CD4-positive, alpha-beta memory T cell (primary cell): Measurements from ENCODE around the gene EPHA2. TPM values are rescaled to one million over a fixed set of nuclear protein-coding genes. Genes with fewer than 3 reads are reported as not detected.

Experiments used
- CTCF ChIA-PET: fragments of 350-600 bp; sonication (Branson Sonifier 250); formaldehyde crosslinking; loops from one replicate; lab custom pipeline; 2021; ENCODE audit warnings: inconsistent platforms; ENCODE audit not compliant: partially characterized antibody; lab: Charles Lee
- POLR2A ChIA-PET: fragments of 350-600 bp; sonication (Branson Sonifier 250); formaldehyde crosslinking; loops from one replicate; lab custom pipeline; 2021; ENCODE audit not compliant: partially characterized antibody; lab: Charles Lee
- DNase-seq, 5 donors: peaks; one replicate each; pipeline versions ENCODE4 v3.0.0 to v3.0.0-alpha.2; 2020 to 2022; ENCODE audit warnings: mixed read lengths in 1 of 5
- H3K27ac ChIP-seq: one replicate; pipeline ENCODE4 v1.7.0; 2013; ENCODE audit warnings: low read depth, low read length
- H3K27me3 ChIP-seq: 2 replicates; pipeline ENCODE4 v1.7.0; 2013; ENCODE audit warnings: mild to moderate bottlenecking, low read length, moderate library complexity; ENCODE audit not compliant: insufficient read depth
- H3K36me3 ChIP-seq: 2 replicates; pipeline ENCODE4 v1.7.0; 2013; ENCODE audit warnings: mild to moderate bottlenecking, low read length, moderate library complexity; ENCODE audit not compliant: insufficient read depth
- H3K4me1 ChIP-seq: 2 replicates; pipeline ENCODE4 v1.7.0; 2013; ENCODE audit warnings: mild to moderate bottlenecking, low read length, moderate library complexity; ENCODE audit not compliant: insufficient read depth
- H3K4me3 ChIP-seq, 2 donors: one replicate each; pipeline ENCODE4 v1.7.0; 2013; ENCODE audit warnings: low read length in 2 of 2, mild to moderate bottlenecking in 1 of 2
- H3K9me3 ChIP-seq, 2 donors: one replicate each; pipeline ENCODE4 v1.7.0; 2013; ENCODE audit warnings: low read length in 2 of 2, control low read depth in 1 of 2; ENCODE audit not compliant: control insufficient read depth in 1 of 2
- H3K27ac Mint-ChIP-seq, 7 donors: one replicate each; pipeline ENCODE4 v1.8.0; 2020 to 2021; ENCODE audit warnings: mixed read lengths in 7 of 7, mild to moderate bottlenecking in 6 of 7, inconsistent platforms in 3 of 7, moderate library complexity in 3 of 7
- H3K27me3 Mint-ChIP-seq, 2 donors: one replicate each; pipeline ENCODE4 v1.8.0; 2020 to 2021; ENCODE audit warnings: mixed read lengths in 2 of 2
- H3K36me3 Mint-ChIP-seq, 2 donors: one replicate each; pipeline ENCODE4 v1.8.0; 2020 to 2021; ENCODE audit warnings: mixed read lengths in 2 of 2, inconsistent platforms in 1 of 2, mild to moderate bottlenecking in 1 of 2
- H3K4me1 Mint-ChIP-seq, 4 donors: one replicate each; pipeline ENCODE4 v1.8.0; 2020 to 2021; ENCODE audit warnings: mixed read lengths in 4 of 4, mild to moderate bottlenecking in 1 of 4
- H3K4me3 Mint-ChIP-seq, 8 donors: one replicate each; pipeline ENCODE4 v1.8.0; 2020 to 2021; ENCODE audit warnings: mixed read lengths in 8 of 8, mild to moderate bottlenecking in 7 of 8, moderate library complexity in 6 of 8, inconsistent platforms in 3 of 8
- H3K9me3 Mint-ChIP-seq, 8 donors: one replicate each; pipeline ENCODE4 v1.8.0; 2020 to 2021; ENCODE audit warnings: mixed read lengths in 8 of 8, mild to moderate bottlenecking in 5 of 8, inconsistent platforms in 3 of 8, moderate library complexity in 1 of 8
- intact Hi-C: fragments of 100-400 bp; cut with micrococcal nuclease; formaldehyde crosslinking; loops from one replicate; pipeline ENCODE4 v1.15.1; 2023
- polyA plus RNA-seq, 2 donors: library from polyadenylated mRNA; unstranded; fragments of 300-500 nt; fragmentation: Illumina TruSeq; gene quantifications; one replicate each; pipeline ENCODE4 v1.2.3, GENCODE V29; 2021
- total RNA-seq, 2 experiments: library from RNA; stranded (reverse); gene quantifications; one replicate each; pipeline ENCODE4 v1.2.3, GENCODE V29; 2021

EPHA2 gene
- total and polyA plus RNA-seq, 4 experiments from 2014 or later, result not detected

DNA sequence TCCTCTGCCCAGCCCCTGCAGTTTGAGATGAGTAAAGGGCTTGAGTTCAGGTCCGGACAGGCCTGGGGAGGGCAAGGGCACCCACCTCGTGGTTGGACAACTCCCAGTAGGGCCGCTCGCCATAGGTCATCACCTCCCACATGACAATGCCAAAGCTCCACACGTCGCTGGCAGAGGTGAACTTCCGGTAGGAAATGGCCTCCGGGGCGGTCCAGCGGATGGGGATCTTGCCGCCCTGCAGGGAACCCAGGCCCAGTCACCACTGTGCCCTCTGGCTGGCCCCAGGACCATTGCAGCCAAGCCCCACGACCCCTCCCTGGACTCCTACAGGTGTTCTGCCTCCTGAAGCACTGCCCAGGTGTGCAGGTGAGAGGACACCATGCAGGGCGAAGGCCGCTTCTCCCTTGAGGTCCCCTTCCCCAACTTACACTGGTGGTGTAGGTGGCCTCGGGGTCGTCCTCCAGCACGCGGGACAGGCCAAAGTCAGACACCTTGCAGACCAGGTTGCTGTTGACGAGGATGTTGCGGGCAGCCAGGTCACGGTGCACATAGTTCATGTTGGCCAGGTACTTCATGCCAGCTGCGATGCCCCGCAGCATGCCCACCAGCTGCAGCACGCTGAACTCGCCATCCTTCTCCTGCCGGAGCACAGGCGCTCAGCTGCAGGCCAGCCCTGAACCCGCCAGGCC is 24.1 kb downstream of the EPHA2 start:
- Mint-ChIP-seq H3K36me3 (no peaks in the 10 kb centered on the region), H3K27me3 (peaks cover 0 to 2% of the 10 kb centered on the region in 2 donors), H3K4me3 (no peak overlapping the region), H3K4me1 (no peaks in the 10 kb centered on the region), H3K27ac (no peak overlapping the region), H3K9me3 (no peaks in the 10 kb centered on the region)
- Histone ChIP-seq H3K36me3 (no peaks in the 10 kb centered on the region), H3K4me1 (no peaks in the 10 kb centered on the region), H3K27ac (no peak overlapping the region), H3K4me3 (no peak overlapping the region), H3K9me3 (no peaks in the 10 kb centered on the region), H3K27me3 (no peaks in the 10 kb centered on the region)
- ChIA-PET POLR2A (no interaction called here), CTCF (no interaction called here)
- intact Hi-C loops, result no loop called here
- DNase-seq, result peak in 1 of 5 donors; percentile 30

DNA sequence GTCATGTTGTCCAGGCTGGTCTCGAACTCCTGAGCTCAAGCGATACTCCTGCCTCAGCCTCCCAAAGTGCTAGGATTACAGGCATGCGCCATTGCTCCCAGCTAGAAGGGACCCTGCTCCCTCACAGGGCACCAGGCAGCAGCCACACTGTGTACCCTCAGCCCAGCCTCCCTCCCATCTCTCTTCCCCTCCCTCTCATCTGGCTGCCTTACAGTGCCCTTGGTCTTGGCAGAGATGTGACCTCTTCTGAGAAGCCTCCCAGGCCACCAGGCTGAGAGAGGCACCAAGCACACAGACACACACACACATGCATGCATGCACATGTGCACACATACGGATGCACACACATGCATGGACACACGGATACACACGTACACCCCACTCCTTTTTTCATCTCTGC is 25.0 kb downstream of the EPHA2 start:
- H3K9me3 Mint-ChIP-seq, result no peaks in the 10 kb centered on the region
- ChIA-PET POLR2A (no interaction called here), CTCF (no interaction called here)
- H3K36me3 Mint-ChIP-seq, result no peaks in the 10 kb centered on the region
- intact Hi-C loops, result no loop called here
- H3K4me3 ChIP-seq, result no peak overlapping the region
- H3K36me3 ChIP-seq, result no peaks in the 10 kb centered on the region
- H3K27ac Mint-ChIP-seq, result no peak overlapping the region
- no peaks in the 10 kb centered on the region for H3K4me1 Mint-ChIP-seq
- H3K27me3 Mint-ChIP-seq, result peaks cover 0 to 2% of the 10 kb centered on the region in 2 donors
- no peaks in the 10 kb centered on the region for H3K4me1 ChIP-seq
- no peak for DNase-seq
- no peaks in the 10 kb centered on the region for H3K9me3 ChIP-seq
- no peaks in the 10 kb centered on the region for H3K27me3 ChIP-seq
- H3K4me3 Mint-ChIP-seq, result no peak overlapping the region
- H3K27ac ChIP-seq, result no peak overlapping the region

DNA sequence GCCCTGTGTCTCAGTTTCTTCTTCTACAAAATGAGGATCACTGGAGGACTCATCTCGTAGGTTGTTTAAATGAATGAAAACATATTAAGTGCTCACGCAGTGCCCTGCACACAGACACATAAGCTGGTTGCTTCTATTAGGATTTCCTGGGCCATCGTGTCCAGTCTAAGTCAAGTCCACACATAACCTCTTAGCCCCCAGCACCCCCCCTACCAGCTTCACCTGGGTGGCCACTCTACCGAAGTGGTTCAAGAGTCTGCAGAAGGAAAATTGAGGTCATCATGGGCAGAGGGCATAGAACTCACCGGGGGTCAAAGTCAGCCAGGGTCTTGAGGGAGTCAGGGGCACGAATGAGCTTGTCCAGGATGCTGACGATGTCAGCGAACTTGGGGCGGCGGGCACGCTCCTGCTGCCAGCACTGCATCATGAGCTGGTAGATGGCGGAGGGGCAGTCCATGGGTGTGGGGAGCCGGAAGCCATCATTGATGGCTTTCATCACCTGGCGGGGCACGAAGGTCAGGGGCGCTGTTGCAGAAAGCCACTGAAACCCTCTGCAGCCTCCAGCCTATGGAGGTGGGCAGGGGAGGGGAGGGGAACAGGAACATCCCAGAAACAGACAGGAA is 25.8 kb downstream of the EPHA2 start:
- CTCF ChIA-PET, result no interaction called here
- no peaks in the 10 kb centered on the region for H3K9me3 Mint-ChIP-seq

DNA sequence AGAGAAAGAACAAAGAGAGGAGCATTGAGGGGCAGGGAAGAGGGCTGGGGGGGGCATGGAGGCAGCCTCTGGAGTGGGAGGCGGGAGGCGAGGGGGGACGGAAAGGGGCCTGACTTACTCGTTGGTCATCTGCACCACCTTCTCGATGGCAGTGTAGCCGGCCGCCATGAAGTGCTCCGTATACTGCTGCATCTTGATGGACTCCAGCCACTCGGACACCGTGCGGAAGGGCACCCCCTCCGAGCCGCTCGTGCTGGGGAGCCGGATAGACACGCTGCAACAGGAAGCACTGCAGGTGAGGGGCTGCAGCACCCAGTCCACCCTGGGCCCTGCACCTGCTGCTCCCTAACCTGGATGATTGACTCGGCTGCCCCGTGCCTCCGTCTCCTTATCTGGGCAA is 26.6 kb downstream of the EPHA2 start:
- no peak overlapping the region for H3K27ac Mint-ChIP-seq
- POLR2A ChIA-PET, result no interaction called here
- Histone ChIP-seq H3K4me1 (no peaks in the 10 kb centered on the region), H3K27ac (no peak overlapping the region), H3K4me3 (no peak overlapping the region), H3K36me3 (no peaks in the 10 kb centered on the region), H3K9me3 (no peaks in the 10 kb centered on the region), H3K27me3 (no peaks in the 10 kb centered on the region)
- H3K4me1 Mint-ChIP-seq, result no peaks in the 10 kb centered on the region
- H3K27me3 Mint-ChIP-seq, result peaks cover 0 to 2% of the 10 kb centered on the region in 2 donors
- no peaks in the 10 kb centered on the region for H3K36me3 Mint-ChIP-seq
- intact Hi-C loops, result no loop called here
- DNase-seq, result no peak
- H3K9me3 Mint-ChIP-seq, result no peaks in the 10 kb centered on the region
- H3K4me3 Mint-ChIP-seq, result no peak overlapping the region
- CTCF ChIA-PET, result no interaction called here

More for the DNA sequence above, 25.8 kb downstream of the EPHA2 start:
- Mint-ChIP-seq H3K27me3 (peaks cover 0 to 2% of the 10 kb centered on the region in 2 donors), H3K27ac (no peak overlapping the region), H3K4me3 (no peak overlapping the region), H3K4me1 (no peaks in the 10 kb centered on the region), H3K36me3 (no peaks in the 10 kb centered on the region)
- H3K27ac ChIP-seq, result no peak overlapping the region
- H3K27me3 ChIP-seq, result no peaks in the 10 kb centered on the region
- H3K4me3 ChIP-seq, result no peak overlapping the region
- intact Hi-C loops, result no loop called here
- no peaks in the 10 kb centered on the region for H3K36me3 ChIP-seq
- H3K9me3 ChIP-seq, result no peaks in the 10 kb centered on the region
- no peaks in the 10 kb centered on the region for H3K4me1 ChIP-seq
- no peak for DNase-seq
- POLR2A ChIA-PET, result no interaction called here

DNA sequence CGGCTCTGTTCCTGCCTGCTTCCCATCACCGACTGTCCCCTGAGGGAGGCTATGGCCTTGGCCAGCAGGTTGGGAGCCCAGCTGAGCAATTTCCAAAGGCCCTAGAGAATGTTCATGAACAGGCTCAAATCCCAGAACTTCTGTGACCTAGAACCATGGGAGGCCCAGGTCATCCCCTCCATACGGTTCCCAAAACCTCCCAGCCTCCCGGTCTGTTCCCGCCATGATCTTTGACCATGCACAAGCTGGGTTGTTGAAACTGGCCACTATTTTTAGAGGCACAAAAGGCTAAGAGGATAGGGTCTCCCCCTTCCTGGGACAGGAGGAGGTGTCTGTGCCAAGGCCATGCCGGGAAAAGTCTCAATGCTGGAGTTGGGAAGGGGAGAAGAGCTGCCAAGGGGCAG is 27.5 kb downstream of the EPHA2 start:
- Mint-ChIP-seq H3K27me3 (peaks cover 0 to 2% of the 10 kb centered on the region in 2 donors), H3K27ac (no peak overlapping the region), H3K9me3 (no peaks in the 10 kb centered on the region), H3K4me1 (peaks cover 0 to 6% (median 3%) of the 10 kb centered on the region in 4 donors), H3K36me3 (no peaks in the 10 kb centered on the region), H3K4me3 (no peak overlapping the region)
- Histone ChIP-seq H3K9me3 (no peaks in the 10 kb centered on the region), H3K4me3 (no peak overlapping the region), H3K36me3 (no peaks in the 10 kb centered on the region), H3K27ac (no peak overlapping the region), H3K4me1 (peaks cover under 1% of the 10 kb centered on the region), H3K27me3 (no peaks in the 10 kb centered on the region)
- CTCF ChIA-PET, result no interaction called here
- POLR2A ChIA-PET, result no interaction called here
- no peak for DNase-seq
- intact Hi-C loops, result no loop called here

DNA sequence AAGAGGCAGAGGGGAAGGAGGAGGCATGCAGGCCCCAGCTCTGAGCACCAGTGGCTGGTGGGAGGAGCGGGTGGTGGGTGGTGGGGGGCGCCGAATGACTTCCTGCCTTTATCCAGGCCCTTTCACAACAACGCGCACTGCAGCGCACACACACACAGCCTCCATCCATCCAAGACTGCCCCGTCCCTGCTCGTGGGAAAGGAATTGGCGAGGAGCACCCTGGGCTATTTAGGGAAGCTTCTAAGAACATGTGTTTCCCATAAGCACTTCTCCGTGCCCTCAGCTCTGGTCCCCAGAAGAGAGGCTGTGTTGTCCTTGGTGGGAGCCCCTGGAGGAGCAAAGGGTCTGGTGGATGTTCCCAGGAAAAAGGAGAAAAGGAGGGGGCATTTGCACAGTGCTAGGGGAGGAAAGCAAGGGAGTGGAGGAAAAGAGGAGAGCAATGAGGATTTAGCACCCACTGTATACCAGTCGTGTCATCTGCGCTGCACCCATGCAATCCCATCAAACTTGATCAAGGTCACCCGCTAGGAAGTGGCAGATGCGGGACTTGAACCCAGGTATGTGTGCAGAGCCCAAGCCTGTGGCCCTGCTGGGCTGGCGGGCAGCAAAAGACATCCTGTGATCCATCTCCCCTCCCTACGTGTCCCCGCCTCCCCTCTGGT is 28.1 kb downstream of the EPHA2 start:
- Mint-ChIP-seq H3K9me3 (no peaks in the 10 kb centered on the region), H3K27ac (no peak overlapping the region), H3K4me1 (peaks cover 3 to 11% (median 7%) of the 10 kb centered on the region in 4 donors), H3K4me3 (no peak overlapping the region), H3K27me3 (peaks cover 1 to 2% of the 10 kb centered on the region in 2 donors), H3K36me3 (no peaks in the 10 kb centered on the region)
- DNase-seq, result no peak
- CTCF ChIA-PET, result no interaction called here
- Histone ChIP-seq H3K4me3 (no peak overlapping the region), H3K27me3 (no peaks in the 10 kb centered on the region), H3K4me1 (peaks cover 5% of the 10 kb centered on the region), H3K36me3 (no peaks in the 10 kb centered on the region), H3K27ac (no peak overlapping the region), H3K9me3 (no peaks in the 10 kb centered on the region)
- intact Hi-C loops, result no loop called here
- POLR2A ChIA-PET, result no interaction called here

DNA sequence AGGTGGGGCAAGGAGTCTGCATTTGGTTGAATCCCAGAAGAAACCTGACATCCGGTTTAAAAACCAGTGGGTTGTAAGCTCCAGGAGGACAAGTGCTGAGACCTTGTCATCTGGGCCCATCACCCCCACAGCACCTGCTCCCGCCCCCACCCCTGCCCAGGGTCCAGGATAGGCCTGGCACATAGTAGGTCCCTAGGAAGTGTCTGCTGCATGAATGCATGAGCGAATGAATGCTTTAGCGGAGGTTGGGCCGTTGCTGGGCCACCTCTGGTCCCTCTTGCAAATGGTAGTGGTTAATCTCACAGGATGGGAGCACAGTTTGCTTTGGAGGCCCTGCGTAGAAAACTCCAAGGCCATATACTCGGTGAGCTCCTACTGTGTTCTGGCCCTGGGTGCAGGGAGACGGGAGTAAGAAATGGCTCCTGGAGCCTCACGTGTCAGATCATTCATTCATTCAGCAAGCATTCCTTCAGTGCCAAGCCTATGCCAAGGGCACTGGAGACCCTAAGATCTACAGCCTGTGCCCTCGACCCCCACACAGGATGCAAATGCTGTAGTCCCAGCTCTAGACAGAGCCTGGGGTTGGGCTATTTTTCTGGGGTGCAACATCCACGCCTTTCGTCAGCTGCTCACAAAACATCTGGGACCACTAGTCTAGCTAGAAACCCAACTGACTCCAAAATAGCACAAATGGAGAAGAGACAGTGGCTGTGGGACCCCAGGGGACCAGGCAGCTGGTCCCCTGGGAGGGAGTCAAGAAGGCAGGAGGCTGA is 28.9 kb downstream of the EPHA2 start:
- peak overlapping the region in 2 of 7 donors; percentile 7 to 35 for H3K27ac Mint-ChIP-seq
- H3K4me1 ChIP-seq, result peaks cover 11% of the 10 kb centered on the region
- CTCF ChIA-PET, result no interaction called here
- H3K27me3 Mint-ChIP-seq, result peaks cover 2% of the 10 kb centered on the region in 2 donors
- no peaks in the 10 kb centered on the region for H3K36me3 ChIP-seq
- no peaks in the 10 kb centered on the region for H3K9me3 Mint-ChIP-seq
- no peak overlapping the region for H3K4me3 ChIP-seq
- peaks cover 4 to 14% (median 11%) of the 10 kb centered on the region in 4 donors for H3K4me1 Mint-ChIP-seq
- H3K4me3 Mint-ChIP-seq, result no peak overlapping the region
- no peak overlapping the region for H3K27ac ChIP-seq
- no peaks in the 10 kb centered on the region for H3K36me3 Mint-ChIP-seq
- no peak for DNase-seq
- H3K27me3 ChIP-seq, result no peaks in the 10 kb centered on the region
- intact Hi-C loops, result no loop called here
- POLR2A ChIA-PET, result interaction anchor here (1.4 kb wide), 1 partner anchor 24 kb away, joined by 4 read pairs; no protein-coding TSS in a partner anchor
- H3K9me3 ChIP-seq, result no peaks in the 10 kb centered on the region
